HG02759 (cell line): Measurements from ENCODE around the gene ARID1A.

ENCODE experiments used
- ATAC-seq: cut with Tn5 transposase; IDR thresholded peaks from one replicate; pipeline ENCODE4 v1.9.1; 2021; ENCODE audit warnings: mild to moderate bottlenecking, moderate library complexity; ENCODE audit not compliant: unreplicated experiment

The ARID1A gene

GRCh38 chr1:26754086-26754874 is 58.5 kb downstream of the ARID1A start:
- ATAC-seq: no peak

- ATAC-seq: no peak
Observed at GRCh38 chr1:26758358-26758757, 62.5 kb downstream of the ARID1A start.

GRCh38 chr1:26759531-26759930 is 63.7 kb downstream of the ARID1A start:
- ATAC-seq: no peak

- no peak for ATAC-seq
Observed at GRCh38 chr1:26761217-26761616, 65.4 kb downstream of the ARID1A start.

- no peak for ATAC-seq
Observed at GRCh38 chr1:26767714-26768113, 71.9 kb downstream of the ARID1A start.

- ATAC-seq: no peak
Observed at GRCh38 chr1:26768755-26769154, 72.9 kb downstream of the ARID1A start.

GRCh38 chr1:26771285-26771642 is 75.4 kb downstream of the ARID1A start:
- ATAC-seq: no peak

- ATAC-seq: peak; percentile 63
Observed at GRCh38 chr1:26771643-26772321, 76.0 kb downstream of the ARID1A start.

GRCh38 chr1:26772687-26773086 is 76.9 kb downstream of the ARID1A start:
- ATAC-seq: no peak

GRCh38 chr1:26774462-26774861 is 78.6 kb downstream of the ARID1A start:
- no peak for ATAC-seq

- no peak for ATAC-seq
Observed at GRCh38 chr1:26775666-26776065, 79.9 kb downstream of the ARID1A start.

GRCh38 chr1:26779098-26779668 is 83.4 kb downstream of the ARID1A start:
- ATAC-seq: no peak

GRCh38 chr1:26780344-26780957 is 84.6 kb downstream of the ARID1A start:
- ATAC-seq: no peak

- no peak for ATAC-seq
Observed at GRCh38 chr1:26781206-26781825, 85.5 kb downstream of the ARID1A start.

- ATAC-seq: no peak
Observed at GRCh38 chr1:26782521-26783212, 86.9 kb downstream of the ARID1A start.

- no peak for ATAC-seq
Observed at GRCh38 chr1:26783646-26784022, 87.8 kb downstream of the ARID1A start.

- no peak for ATAC-seq
Observed at GRCh38 chr1:26784023-26784871, 88.4 kb downstream of the ARID1A start.

GRCh38 chr1:26784886-26785285 is 89.1 kb downstream of the ARID1A start:
- ATAC-seq: no peak

- ATAC-seq: no peak
Observed at GRCh38 chr1:26785611-26786436, 90.0 kb downstream of the ARID1A start.
